HCT116 (cell line): ENCODE results near the gene GAK. TPM values are rescaled to one million over a fixed set of nuclear protein-coding genes. Genes with fewer than 3 reads are reported as not detected.

Experiments
- ATAC-seq: fragments of 200-7000 bp; cut with Tn5 transposase; 2 replicates; pipeline ENCODE4 v1.9.1; 2020; ENCODE audit warnings: mild to moderate bottlenecking, moderate library complexity
- BruUV-seq: library from RNA; stranded (reverse); fragments of 400-500 nt; replicated peaks from 2 replicates; lab custom pipeline; 2021; lab: Mats Ljungman, UMichigan
- CTCF ChIA-PET: fragments of 300-600 bp; sonication (Branson Sonifier 250); formaldehyde crosslinking; loops from one replicate; lab custom pipeline; 2021; ENCODE audit warnings: antibody characterized with exemption; lab: Charles Lee
- POLR2A ChIA-PET: fragments of 300-600, 350-600 bp; sonication (Branson Sonifier 250); formaldehyde crosslinking; loops from one replicate; lab custom pipeline; 2021; ENCODE audit warnings: antibody characterized with exemption; lab: Charles Lee
- RAD21 ChIA-PET, 2 experiments: fragments of 300-600 bp; sonication (Branson Sonifier 250); formaldehyde crosslinking; loops; one replicate each; lab custom pipeline; 2023; ENCODE audit warnings: low total read pairs in 2 of 2; ENCODE audit not compliant: uncharacterized antibody in 2 of 2, unreplicated experiment in 2 of 2, low non-redundant PET in 1 of 2; lab: Charles Lee
- DNase-seq: peaks from one replicate; pipeline ENCODE4 v3.0.0-alpha.2; 2010; ENCODE audit warnings: low read depth, low spot score
- H2AFZ ChIP-seq: fragments of 200-600 bp; shearing (Covaris generic), sonication (generic); 2 replicates; pipeline ENCODE4 v1.6.1; 2017; ENCODE audit warnings: low read depth, mixed run types, mixed read lengths, antibody characterized with exemption, low read length; ENCODE audit not compliant: poor library complexity, severe bottlenecking
- H3K27ac ChIP-seq: 2 replicates; pipeline ENCODE4 v1.5.1; 2012; ENCODE audit warnings: low read depth, low read length
- H3K27me3 ChIP-seq: fragments of 200-600 bp; sonication (generic); 2 replicates; pipeline ENCODE4 v1.6.1; 2016; ENCODE audit warnings: mixed run types, low read length, mixed read lengths; ENCODE audit not compliant: insufficient read depth
- H3K36me3 ChIP-seq, 2 experiments: fragments of 200-500 bp in 1 of 2; fragments of 200-600 bp in 1 of 2; sonication (Bioruptor generic) in 1 of 2; sonication (generic) in 1 of 2; 2 replicates each; pipeline versions ENCODE4 v1.5.1 to v1.6.1; 2014 to 2016; ENCODE audit warnings: low read length in 2 of 2, inconsistent platforms in 1 of 2, mixed read lengths in 1 of 2, mixed run types in 1 of 2; ENCODE audit not compliant: insufficient read depth in 2 of 2, control insufficient read depth in 1 of 2
- H3K4me1 ChIP-seq, 2 experiments: fragments of 200-600 bp in 1 of 2; sonication (generic) in 1 of 2; 2 replicates each; pipeline versions ENCODE4 v1.5.1 to v1.6.1; 2012 to 2017; ENCODE audit warnings: low read length in 2 of 2, inconsistent platforms in 1 of 2, mild to moderate bottlenecking in 1 of 2, mixed read lengths in 1 of 2, mixed run types in 1 of 2, moderate library complexity in 1 of 2; ENCODE audit not compliant: insufficient read depth in 2 of 2, control insufficient read depth in 1 of 2
- H3K4me2 ChIP-seq: fragments of 200-600 bp; sonication (generic); 2 replicates; pipeline ENCODE4 v1.6.1; 2017; ENCODE audit warnings: mixed run types, low read length, mixed read lengths
- H3K4me3 ChIP-seq, 2 experiments: fragments of 200-600 bp in 1 of 2; sonication (generic) in 1 of 2; replicated peaks in 1 of 2; 2 replicates each; pipeline ENCODE4 v1.5.1; 2011 to 2016; ENCODE audit warnings: low read length in 2 of 2, control low read depth in 1 of 2, low read depth in 1 of 2, mild to moderate bottlenecking in 1 of 2, mixed read lengths in 1 of 2, mixed run types in 1 of 2
- H3K79me2 ChIP-seq: fragments of 200-600 bp; sonication (generic); 2 replicates; pipeline ENCODE4 v1.6.1; 2017; ENCODE audit warnings: mild to moderate bottlenecking, mixed run types, low read length, moderate library complexity, mixed read lengths; ENCODE audit not compliant: insufficient read depth
- H3K9ac ChIP-seq: fragments of 200-600 bp; sonication (generic); 2 replicates; pipeline ENCODE4 v1.6.1; 2016; ENCODE audit warnings: low read length, mixed read lengths
- H3K9me2 ChIP-seq: fragments of 200-600 bp; sonication (generic), shearing (Covaris generic); 2 replicates; pipeline ENCODE4 v1.6.1; 2017; ENCODE audit warnings: mixed run types, mild to moderate bottlenecking, moderate library complexity; ENCODE audit not compliant: insufficient read depth
- H3K9me3 ChIP-seq, 2 experiments: fragments of 200-500 bp in 1 of 2; fragments of 200-600 bp in 1 of 2; sonication (Bioruptor generic) in 1 of 2; sonication (generic) in 1 of 2; 2 replicates each; pipeline ENCODE4 v1.6.1; 2014 to 2017; ENCODE audit warnings: low read length in 2 of 2, mixed read lengths in 2 of 2, inconsistent platforms in 1 of 2, low read depth in 1 of 2, mild to moderate bottlenecking in 1 of 2, mixed run types in 1 of 2, moderate library complexity in 1 of 2; ENCODE audit not compliant: control insufficient read depth in 1 of 2, insufficient read depth in 1 of 2
- H4K20me1 ChIP-seq: fragments of 200-600 bp; sonication (generic), shearing (Covaris generic); 2 replicates; pipeline ENCODE4 v1.6.1; 2017; ENCODE audit warnings: mixed run types, mild to moderate bottlenecking, moderate library complexity; ENCODE audit not compliant: insufficient read depth
- ATF3 ChIP-seq: IDR thresholded peaks from 2 replicates; pipeline ENCODE4 v1.6.1; 2012
- CBX3 ChIP-seq: IDR thresholded peaks from 2 replicates; pipeline ENCODE4 v1.6.1; 2012; ENCODE audit warnings: low read depth
- CEBPB ChIP-seq: IDR thresholded peaks from 2 replicates; pipeline ENCODE4 v1.6.1; 2012; ENCODE audit warnings: low read depth
- CTCF ChIP-seq, 3 experiments: fragments of 200-600 bp in 1 of 3; sonication (generic) in 1 of 3; IDR thresholded peaks in 2 of 3; conservative IDR thresholded peaks in 1 of 3; 2 replicates each; pipeline ENCODE4 v1.5.1; 2012 to 2017; ENCODE audit warnings: low read depth in 2 of 3, low read length in 2 of 3, antibody characterized with exemption in 1 of 3, borderline replicate concordance in 1 of 3, control low read depth in 1 of 3, mild to moderate bottlenecking in 1 of 3, mixed read lengths in 1 of 3, mixed run types in 1 of 3, moderate library complexity in 1 of 3; ENCODE audit not compliant: insufficient read depth in 1 of 3
- EGR1 ChIP-seq: IDR thresholded peaks from 2 replicates; pipeline ENCODE4 v1.6.1; 2012; ENCODE audit warnings: low read depth
- ELF1 ChIP-seq: IDR thresholded peaks from 2 replicates; pipeline ENCODE4 v1.6.1; 2012; ENCODE audit warnings: low read depth, borderline replicate concordance
- EZH2 ChIP-seq: fragments of 200-600 bp; sonication (generic); IDR thresholded peaks from 2 replicates; pipeline ENCODE4 v1.6.1; 2017; ENCODE audit warnings: antibody characterized with exemption, mixed run types
- FOSL1 ChIP-seq: IDR thresholded peaks from 2 replicates; pipeline ENCODE4 v1.6.1; 2012; ENCODE audit warnings: low read depth
- JUND ChIP-seq: IDR thresholded peaks from 2 replicates; pipeline ENCODE4 v1.6.1; 2012
- POLR2AphosphoS5 ChIP-seq: IDR thresholded peaks from 2 replicates; pipeline ENCODE4 v1.6.1; 2011; ENCODE audit warnings: mild to moderate bottlenecking, low read depth, low read length, moderate library complexity
- RAD21 ChIP-seq: IDR thresholded peaks from 2 replicates; pipeline ENCODE4 v1.6.1; 2012; ENCODE audit warnings: low read depth, mild to moderate bottlenecking
- SIN3A ChIP-seq: IDR thresholded peaks from 2 replicates; pipeline ENCODE4 v1.6.1; 2012; ENCODE audit warnings: low read depth
- SP1 ChIP-seq: IDR thresholded peaks from 2 replicates; pipeline ENCODE4 v1.6.1; 2012; ENCODE audit warnings: low read depth
- SRF ChIP-seq: IDR thresholded peaks from 2 replicates; pipeline ENCODE4 v1.6.1; 2012; ENCODE audit warnings: low read depth
- TCF7L2 ChIP-seq: IDR thresholded peaks from 2 replicates; pipeline ENCODE4 v1.7.0; 2011; ENCODE audit warnings: borderline replicate concordance, inconsistent platforms; ENCODE audit not compliant: insufficient read depth, insufficient read length; ENCODE audit errors: extremely low read depth
- YY1 ChIP-seq: IDR thresholded peaks from 2 replicates; pipeline ENCODE4 v1.6.1; 2011; ENCODE audit warnings: low read length, low read depth, moderate library complexity, mild to moderate bottlenecking; ENCODE audit not compliant: insufficient replicate concordance; ENCODE audit errors: extremely low read depth
- ZNF274 ChIP-seq: fragments of 200-500 bp; sonication (Bioruptor generic); IDR thresholded peaks from 2 replicates; pipeline ENCODE4 v1.6.1; 2014; ENCODE audit warnings: mild to moderate bottlenecking, low read depth, low read length, inconsistent platforms
- intact Hi-C: fragments of 100-400 bp; cut with micrococcal nuclease; formaldehyde crosslinking; loops from 2 replicates; pipeline ENCODE4 v1.10.0; 2022
- total RNA-seq: library from RNA; stranded (reverse); gene quantifications from one replicate; pipeline ENCODE4 v1.2.1, GENCODE V29; 2021; ENCODE audit not compliant: unreplicated experiment

Gene GAK
- total RNA-seq, 1 experiment from 2014 or later = 123 TPM

DNA sequence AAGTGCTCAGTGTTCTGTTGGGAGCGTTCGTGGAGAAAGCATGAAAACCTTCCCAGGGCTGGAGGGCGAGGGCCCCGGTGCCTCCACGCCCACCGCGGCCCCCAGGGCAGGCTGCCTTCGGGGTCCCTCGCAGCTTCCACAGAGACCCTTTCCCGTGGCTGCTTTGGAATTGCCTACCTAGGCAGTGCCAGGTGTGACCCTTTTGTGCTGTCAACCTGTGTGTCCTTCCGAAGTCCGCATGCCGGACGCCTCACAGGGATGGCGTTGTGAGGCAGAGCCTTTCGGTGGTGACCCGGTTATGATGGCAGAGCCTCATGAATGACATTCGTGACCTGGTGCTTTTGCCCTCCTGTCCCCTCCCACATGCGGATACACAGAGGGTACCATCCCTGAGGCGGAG is 17.5 kb upstream of the GAK start (continued):
- no peak for TF ChIP-seq TCF7L2
- no peak for TF ChIP-seq FOSL1
- no peak for TF ChIP-seq SRF
- TF ChIP-seq CBX3 = no peak
- TF ChIP-seq SIN3A = no peak
- TF ChIP-seq ELF1 = no peak
- TF ChIP-seq EZH2 = no peak
- no peak for TF ChIP-seq ZNF274
- TF ChIP-seq YY1 = no peak
- no peak for TF ChIP-seq EGR1
- no peak for TF ChIP-seq JUND
- TF ChIP-seq POLR2AphosphoS5 = no peak

- intact Hi-C loops = no loop called here
- Histone ChIP-seq H3K79me2 (no peaks in the 10 kb centered on the region), H2AFZ (no peak overlapping the region), H3K36me3 (no peaks in the 10 kb centered on the region), H3K9ac (no peak overlapping the region), H3K4me1 (no peaks in the 10 kb centered on the region), H3K4me3 (no peak overlapping the region), H3K9me2 (no peaks in the 10 kb centered on the region), H3K27me3 (no peaks in the 10 kb centered on the region), H4K20me1 (no peaks in the 10 kb centered on the region), H3K4me2 (no peak overlapping the region), H3K9me3 (no peaks in the 10 kb centered on the region), H3K27ac (no peak overlapping the region)
- TF ChIP-seq SP1 = no peak
- TF ChIP-seq CEBPB = no peak
- no peak for TF ChIP-seq EZH2
- no peak for TF ChIP-seq SIN3A
- TF ChIP-seq SRF = no peak
- no peak for TF ChIP-seq TCF7L2
- no peak for TF ChIP-seq RAD21
- no peak for TF ChIP-seq ATF3
- no peak for TF ChIP-seq CTCF (IDR thresholded peaks at IDR 0.05 in 2 of 3, conservative IDR thresholded peaks at IDR 0.05 in 1 of 3; ENCODE audit: borderline replicate concordance in 1 of 3, insufficient read depth in 1 of 3, low read depth in 2 of 3, low read length in 2 of 3)
- CTCF ChIA-PET = no interaction called here
- POLR2A ChIA-PET = no interaction called here
- ATAC-seq (no peak), DNase-seq (no peak)
- RAD21 ChIA-PET = no interaction called here
- BruUV-seq = no TSS peak
Measured at GRCh38 chr4:948936-949300, 16.8 kb upstream of the GAK start.
